ENCODE results near the gene RIPOR1. TPM values are rescaled to one million over a fixed set of nuclear protein-coding genes. Genes with fewer than 3 reads are reported as not detected.

RIPOR1 gene
- polyA plus RNA-seq, 4 donors = 40.9 to 136 (median 116) TPM

DNA sequence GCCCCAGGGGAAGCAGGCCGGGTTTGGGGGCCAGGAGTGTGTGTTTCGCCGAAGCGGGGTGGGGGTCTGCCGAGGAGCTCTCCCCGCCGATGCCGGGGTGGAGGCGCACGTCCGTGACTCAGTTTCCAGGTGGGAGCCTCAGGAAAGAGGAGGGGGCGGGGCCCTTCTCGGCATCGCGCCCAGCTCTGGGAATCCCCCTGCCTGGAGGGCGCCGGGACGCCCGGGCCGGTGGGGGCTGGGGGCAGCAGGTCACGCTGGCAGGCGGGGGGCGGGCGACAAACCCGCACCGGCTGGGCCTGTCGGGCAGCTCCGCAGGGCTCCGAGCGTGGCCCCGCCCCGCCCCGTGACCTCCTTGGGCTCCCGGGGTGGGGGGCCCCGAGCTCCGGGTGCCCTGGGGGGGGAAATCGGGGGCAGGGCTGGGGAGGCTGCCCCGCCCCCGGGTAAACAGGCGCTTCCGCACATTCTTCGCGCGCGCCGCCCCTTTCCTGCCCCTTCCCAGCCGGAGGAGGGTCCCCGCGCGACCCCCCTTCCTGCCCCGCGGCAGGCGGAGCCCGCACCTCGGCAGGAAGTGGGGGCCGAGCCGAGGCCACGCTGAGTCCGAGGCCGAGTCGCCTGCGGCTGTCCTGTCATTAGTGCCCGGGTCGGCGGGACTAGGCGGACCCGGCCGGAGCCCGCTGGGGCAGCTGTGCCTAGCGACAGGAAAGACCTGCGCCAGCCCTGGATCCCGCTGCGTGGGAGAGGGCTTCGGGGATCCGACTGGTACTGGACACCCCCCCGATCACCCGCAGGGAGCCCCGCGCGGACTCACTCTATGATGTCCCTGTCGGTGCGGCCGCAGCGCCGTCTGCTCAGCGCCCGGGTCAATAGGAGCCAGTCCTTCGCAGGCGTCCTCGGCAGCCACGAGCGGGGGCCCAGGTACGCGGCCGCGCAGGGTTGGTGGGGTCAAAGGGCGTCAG is 9.3 kb downstream of the RIPOR1 start:
- no peak for DNase-seq (ENCODE audit: low read depth in 4 of 4, low spot score in 3 of 4)

DNA sequence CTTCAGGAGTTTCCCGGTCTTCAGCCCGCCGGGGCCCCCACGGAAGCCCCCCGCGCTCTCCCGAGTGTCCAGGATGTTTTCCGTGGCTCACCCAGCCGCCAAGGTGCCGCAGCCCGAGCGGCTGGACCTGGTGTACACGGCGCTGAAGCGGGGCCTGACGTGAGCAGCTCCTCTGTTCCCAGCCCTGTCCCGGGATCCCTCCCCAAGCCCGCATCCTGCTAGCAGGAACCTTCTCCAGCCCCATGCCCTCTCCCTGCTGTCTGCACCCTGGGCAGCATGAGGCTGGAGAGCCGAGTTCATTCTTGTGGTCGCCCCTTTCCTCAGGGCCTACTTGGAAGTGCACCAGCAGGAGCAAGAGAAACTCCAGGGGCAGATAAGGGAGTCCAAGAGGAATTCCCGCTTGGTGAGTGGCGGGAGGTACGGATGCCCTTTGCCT is 10.1 kb downstream of the RIPOR1 start:
- no peak for DNase-seq (ENCODE audit: low read depth in 4 of 4, low spot score in 3 of 4)

DNA sequence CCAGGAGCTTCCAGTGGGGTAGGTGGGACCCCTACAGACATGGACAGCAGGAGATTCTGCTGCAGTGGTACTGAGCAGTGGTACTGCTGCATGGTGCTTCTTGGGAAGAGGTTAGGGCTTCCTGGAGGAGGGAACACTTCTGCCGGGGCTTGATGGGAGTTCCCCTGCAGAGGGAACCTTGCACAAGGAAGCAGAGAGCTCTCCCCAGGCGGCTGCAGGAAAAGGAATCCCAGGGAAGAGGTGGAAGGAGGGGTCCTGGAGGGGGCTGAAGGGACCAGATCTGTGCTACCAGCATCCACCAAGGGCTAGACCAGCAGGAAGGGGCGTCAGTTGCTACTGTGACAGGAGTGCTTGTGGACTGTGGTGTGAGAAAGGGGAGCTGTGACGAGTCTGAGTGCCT is 10.6 kb downstream of the RIPOR1 start:
- no peak for DNase-seq (ENCODE audit: low read depth in 4 of 4, low spot score in 3 of 4)

DNA sequence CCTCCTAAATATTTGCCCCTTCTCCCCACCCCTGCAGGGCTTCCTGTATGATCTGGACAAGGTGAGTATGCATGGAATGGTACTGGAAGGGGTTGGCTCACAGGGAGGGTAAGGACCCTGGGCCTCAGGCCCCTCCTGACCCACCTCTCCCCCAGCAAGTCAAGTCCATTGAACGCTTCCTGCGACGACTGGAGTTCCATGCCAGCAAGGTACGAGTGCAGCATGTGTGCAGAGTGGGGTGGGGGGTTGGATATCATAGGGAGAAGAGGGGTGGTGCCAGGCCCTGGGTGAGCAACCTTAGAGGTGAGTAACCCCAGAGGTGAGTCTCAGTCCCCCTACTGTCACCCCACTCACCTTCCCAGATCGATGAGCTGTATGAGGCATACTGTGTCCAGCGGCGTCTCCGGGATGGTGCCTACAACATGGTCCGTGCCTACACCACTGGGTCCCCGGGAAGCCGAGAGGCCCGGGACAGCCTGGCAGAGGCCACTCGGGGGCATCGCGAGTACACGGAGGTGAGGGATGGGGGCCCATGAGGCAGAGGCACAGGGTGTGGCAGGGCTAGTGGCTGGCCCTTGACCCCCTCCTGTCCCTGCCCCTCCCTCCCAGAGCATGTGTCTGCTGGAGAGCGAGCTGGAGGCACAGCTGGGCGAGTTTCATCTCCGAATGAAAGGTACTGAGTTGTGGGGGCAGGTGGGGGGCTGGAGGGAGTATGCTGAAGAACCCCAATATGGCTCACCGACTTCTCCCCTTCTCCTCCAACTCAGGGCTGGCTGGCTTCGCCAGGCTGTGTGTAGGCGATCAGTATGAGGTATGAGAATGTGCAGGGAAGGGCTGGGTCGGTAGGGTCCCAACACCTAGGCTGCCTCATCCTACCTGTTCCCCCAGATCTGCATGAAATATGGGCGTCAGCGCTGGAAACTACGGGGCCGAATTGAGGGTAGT is 11.3 kb downstream of the RIPOR1 start:
- DNase-seq (ENCODE audit: low read depth in 4 of 4, low spot score in 3 of 4) = no peak

DNA sequence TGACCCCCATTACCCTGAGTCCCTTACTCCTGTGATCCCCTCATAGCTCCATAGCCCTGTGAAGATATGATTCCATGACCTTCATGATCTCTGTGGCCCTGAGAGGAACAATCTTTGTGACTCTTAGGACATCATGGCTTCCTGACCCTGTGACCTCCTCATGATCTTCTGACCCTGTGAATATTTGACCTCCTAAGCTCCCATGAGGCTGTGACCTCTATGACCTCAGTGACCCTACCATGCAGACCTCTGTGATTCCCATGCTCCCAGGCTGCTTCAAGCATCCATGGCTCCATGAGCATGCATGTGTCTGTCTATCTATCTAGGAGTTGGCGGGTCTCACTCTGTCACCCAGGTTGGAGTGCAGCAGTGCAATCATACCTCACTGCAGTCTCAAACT is 12.1 kb downstream of the RIPOR1 start:
- DNase-seq (ENCODE audit: low read depth in 4 of 4, low spot score in 3 of 4) = no peak

DNA sequence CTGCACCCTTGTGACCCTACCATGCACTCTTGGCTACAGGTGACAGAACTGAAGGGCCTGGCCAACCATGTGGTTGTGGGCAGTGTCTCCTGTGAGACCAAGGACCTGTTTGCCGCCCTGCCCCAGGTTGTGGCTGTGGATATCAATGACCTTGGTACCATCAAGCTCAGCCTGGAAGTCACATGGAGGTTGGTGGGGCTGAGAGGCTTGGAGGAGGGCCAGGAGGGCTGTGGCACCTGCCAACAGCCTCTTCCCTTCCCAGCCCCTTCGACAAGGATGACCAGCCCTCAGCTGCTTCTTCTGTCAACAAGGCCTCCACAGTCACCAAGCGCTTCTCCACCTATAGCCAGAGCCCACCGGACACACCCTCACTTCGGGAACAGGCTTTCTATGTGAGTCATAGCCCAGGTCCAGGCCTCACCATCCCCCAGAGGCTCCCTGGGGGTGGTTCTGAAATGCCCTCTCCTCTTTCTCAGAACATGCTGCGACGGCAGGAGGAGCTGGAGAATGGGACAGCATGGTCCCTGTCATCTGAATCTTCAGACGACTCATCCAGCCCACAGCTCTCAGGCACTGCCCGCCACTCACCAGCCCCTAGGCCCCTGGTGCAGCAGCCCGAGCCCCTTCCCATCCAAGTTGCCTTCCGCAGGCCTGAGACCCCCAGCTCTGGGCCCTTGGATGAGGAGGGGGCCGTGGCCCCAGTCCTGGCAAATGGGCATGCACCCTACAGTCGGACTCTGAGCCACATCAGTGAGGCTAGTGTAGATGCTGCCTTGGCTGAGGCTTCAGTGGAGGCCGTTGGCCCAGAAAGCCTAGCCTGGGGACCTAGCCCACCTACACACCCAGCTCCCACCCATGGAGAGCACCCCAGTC is 13.0 kb downstream of the RIPOR1 start:
- DNase-seq (ENCODE audit: low read depth in 4 of 4, low spot score in 3 of 4) = no peak

DNA sequence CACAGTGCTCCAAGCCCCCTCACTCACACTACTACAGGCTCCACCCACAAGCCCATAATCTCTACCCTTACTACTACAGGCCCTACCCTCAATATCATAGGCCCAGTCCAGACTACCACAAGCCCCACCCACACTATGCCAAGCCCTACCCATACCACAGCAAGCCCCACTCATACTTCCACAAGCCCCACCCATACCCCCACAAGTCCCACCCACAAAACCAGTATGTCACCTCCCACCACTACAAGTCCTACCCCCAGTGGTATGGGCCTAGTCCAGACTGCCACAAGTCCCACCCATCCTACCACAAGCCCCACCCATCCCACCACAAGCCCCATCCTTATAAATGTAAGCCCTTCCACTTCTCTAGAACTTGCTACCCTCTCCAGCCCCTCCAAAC is 13.8 kb downstream of the RIPOR1 start:
- DNase-seq (ENCODE audit: low read depth in 4 of 4, low spot score in 3 of 4) = no peak

DNA sequence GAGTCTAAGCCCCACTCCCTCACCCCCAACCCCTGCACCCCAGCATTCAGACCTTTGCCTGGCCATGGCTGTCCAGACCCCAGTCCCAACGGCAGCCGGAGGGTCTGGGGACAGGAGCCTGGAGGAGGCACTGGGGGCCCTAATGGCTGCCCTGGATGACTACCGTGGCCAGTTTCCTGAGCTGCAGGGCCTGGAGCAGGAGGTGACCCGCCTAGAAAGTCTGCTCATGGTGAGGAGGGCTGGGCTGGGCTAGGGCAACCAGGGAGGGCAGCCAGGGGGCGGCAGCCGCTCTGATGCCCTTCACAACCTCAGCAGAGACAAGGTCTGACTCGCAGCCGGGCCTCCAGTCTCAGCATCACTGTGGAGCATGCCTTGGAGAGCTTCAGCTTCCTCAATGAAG is 14.4 kb downstream of the RIPOR1 start:
- no peak for DNase-seq (ENCODE audit: low read depth in 4 of 4, low spot score in 3 of 4)

DNA sequence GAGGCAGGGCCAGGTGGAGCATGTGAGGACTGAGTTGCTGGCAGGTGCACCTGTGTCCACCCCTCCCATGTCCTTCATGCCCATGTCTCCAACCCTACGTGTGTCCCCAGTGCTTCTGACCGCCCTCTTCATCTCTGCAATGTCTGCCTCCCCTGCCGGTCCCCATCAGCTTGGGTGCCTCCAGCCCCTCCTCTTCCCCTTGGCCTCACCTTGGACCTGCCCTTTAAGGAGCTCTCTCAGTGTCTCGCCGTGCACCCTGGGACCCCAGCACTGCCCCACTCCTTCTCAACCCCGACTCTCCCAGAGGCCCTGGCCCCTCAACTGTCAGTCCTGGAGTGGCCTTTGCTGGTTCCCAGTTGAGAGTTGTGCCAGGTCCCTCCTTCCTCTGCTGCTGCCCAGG is 15.0 kb downstream of the RIPOR1 start:
- DNase-seq (ENCODE audit: low read depth in 4 of 4, low spot score in 3 of 4) = no peak

DNA sequence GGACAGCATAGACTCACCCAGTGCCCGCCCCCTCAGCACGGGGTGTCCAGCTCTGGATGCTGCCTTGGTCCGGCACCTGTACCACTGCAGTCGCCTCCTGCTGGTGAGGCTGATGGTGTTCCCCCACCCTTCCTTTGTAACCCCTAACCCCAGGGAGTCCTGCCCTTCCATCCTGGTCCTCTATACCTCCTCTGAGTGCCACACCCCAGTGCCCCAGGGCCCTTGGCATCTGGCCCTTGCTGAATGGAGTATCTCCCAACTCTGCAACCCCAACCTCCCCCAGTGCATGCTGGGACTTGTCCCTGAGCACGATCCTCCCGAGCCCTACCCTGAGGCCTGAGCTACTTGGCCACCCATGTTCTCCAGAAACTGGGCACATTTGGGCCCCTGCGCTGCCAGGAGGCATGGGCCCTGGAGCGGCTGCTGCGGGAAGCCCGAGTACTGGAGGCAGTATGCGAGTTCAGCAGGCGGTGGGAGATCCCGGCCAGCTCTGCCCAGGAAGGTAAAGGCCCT is 15.8 kb downstream of the RIPOR1 start:
- no peak for DNase-seq (ENCODE audit: low read depth in 4 of 4, low spot score in 3 of 4)

DNA sequence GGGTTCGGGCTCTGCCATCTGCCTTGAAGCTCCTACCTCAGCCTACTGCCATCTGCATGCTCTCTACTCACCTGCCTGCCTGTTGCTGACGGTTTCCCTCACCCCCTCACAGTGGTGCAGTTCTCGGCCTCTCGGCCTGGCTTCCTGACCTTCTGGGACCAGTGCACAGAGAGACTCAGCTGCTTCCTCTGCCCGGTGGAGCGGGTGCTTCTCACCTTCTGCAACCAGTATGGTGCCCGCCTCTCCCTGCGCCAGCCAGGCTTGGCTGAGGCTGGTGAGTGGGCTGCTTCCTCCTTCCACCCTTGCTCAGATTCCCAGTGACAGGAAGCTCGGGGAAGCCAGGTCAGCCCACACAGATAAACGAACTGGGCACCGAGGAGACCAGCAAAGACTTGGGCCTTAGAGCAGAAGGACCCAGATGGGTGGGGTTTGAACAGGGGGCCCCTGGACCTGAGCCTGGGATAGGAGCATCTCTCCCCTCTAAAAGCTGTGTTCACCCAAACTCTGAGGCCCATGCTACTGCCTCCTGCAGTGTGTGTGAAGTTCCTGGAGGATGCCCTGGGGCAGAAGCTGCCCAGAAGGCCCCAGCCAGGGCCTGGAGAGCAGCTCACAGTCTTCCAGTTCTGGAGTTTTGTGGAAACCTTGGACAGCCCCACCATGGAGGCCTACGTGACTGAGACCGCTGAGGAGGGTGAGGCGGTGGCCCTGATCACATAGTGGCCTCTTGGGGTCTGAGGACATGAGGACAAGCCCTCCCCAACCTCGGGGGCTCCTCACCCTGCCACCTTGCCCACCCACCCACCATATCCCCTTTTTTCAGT is 16.4 kb downstream of the RIPOR1 start:
- DNase-seq (ENCODE audit: low read depth in 4 of 4, low spot score in 3 of 4) = no peak

DNA sequence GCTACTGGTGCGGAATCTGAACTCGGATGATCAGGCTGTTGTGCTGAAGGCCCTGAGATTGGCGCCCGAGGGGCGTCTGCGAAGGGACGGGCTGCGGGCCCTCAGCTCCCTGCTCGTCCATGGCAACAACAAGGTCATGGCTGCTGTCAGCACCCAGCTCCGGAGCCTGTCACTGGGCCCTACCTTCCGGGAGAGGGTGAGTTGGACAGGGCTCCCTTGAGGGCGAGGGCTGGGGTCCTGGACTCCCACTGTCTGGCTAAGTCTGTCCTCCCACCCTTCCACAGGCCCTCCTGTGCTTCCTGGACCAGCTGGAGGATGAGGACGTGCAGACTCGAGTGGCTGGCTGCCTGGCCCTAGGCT is 17.0 kb downstream of the RIPOR1 start:
- no peak for DNase-seq (ENCODE audit: low read depth in 4 of 4, low spot score in 3 of 4)

DNA sequence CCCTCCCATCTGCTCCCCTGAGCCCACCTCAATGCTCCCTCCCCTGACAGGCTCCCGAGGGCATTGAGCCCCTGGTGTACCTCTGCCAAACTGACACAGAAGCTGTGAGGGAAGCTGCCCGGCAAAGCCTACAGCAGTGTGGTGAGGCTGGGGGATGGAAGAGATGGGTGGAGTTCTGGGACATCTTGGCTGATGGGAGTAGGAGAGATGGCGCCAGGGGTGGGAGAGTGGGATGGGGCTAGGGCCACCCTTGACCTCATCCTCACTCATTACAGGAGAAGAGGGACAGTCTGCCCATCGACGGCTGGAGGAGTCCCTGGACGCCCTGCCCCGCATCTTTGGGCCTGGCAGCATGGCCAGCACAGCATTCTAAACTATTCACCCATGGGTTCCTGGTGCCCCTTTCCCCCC is 17.5 kb downstream of the RIPOR1 start:
- no peak for DNase-seq (ENCODE audit: low read depth in 4 of 4, low spot score in 3 of 4)

DNA sequence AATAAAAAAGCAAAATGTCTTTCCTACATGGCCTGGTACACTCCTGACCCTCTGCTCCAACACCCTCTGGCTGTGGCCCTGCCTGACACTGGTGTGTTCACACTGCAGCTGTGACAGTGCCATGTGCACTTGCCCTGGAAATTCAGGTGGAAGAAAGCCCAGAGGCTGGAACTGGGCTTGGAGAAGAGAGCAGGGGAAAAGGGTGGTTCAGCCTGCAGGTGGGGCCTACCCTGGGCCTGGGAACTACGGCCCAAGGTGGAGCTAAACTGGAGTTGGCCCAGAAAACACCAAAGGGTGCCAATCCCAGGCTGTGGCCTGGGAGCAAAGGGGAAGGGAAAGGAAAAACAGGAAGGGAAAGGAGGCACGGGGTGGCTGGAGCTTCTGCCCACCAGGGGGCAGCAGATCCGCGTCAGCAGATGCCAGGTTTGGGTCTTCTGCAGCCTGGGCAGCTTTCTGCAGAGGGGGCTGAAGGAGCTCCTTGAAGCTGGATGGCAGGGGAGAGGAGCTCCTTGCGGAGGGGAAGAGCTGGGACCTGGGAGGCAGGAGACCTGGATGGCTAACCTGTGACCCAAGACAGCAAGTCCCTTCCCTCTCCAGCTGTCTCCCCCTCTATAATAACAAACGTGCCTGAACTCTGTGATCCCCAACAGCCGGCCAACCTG is 18.3 kb downstream of the RIPOR1 start:
- DNase-seq (ENCODE audit: low read depth in 4 of 4, low spot score in 3 of 4) = peak in 1 of 4 donors; percentile 37

DNA sequence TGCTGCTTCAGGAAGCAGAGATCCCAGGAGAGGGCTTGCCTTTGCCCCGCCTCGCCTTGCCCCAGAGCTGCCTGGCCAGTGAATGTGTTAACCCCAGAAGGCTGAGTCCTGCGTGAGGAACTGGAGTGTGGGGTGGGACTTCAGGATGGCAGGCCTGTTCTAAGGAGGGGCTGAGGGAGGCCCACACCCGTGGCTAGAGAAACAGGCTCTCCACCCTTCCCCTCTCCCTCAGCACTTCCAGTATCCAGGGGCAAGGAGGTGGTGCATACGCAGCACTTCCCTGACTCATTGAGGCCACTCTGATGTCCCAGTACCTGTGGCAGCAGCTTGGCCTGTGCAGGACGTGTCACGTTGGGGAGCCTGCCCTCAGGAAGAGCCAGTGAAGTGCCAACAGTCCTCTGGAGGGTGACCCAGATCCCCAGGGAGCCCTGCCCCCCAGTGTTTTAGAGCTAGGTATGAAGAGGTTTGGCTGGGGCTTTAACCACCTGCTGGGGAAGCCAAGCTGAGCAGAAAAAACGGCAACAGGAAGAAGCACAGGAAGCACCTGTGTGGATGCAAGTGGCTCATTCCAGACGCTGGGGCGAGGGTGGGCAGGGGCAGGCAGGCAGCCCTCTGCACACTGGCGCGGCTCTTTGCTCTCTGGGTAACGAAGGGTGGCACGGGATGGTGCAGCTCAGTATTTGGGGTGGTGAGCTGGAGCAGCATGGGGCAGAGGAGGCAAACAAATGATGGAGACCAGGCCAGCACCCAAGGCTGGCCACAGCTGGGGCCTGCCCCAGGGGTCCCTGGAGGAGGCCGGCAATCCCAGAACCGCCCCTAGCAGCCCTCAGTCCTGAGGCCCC is 19.0 kb downstream of the RIPOR1 start:
- DNase-seq (ENCODE audit: low read depth in 4 of 4, low spot score in 3 of 4) = no peak

DNA sequence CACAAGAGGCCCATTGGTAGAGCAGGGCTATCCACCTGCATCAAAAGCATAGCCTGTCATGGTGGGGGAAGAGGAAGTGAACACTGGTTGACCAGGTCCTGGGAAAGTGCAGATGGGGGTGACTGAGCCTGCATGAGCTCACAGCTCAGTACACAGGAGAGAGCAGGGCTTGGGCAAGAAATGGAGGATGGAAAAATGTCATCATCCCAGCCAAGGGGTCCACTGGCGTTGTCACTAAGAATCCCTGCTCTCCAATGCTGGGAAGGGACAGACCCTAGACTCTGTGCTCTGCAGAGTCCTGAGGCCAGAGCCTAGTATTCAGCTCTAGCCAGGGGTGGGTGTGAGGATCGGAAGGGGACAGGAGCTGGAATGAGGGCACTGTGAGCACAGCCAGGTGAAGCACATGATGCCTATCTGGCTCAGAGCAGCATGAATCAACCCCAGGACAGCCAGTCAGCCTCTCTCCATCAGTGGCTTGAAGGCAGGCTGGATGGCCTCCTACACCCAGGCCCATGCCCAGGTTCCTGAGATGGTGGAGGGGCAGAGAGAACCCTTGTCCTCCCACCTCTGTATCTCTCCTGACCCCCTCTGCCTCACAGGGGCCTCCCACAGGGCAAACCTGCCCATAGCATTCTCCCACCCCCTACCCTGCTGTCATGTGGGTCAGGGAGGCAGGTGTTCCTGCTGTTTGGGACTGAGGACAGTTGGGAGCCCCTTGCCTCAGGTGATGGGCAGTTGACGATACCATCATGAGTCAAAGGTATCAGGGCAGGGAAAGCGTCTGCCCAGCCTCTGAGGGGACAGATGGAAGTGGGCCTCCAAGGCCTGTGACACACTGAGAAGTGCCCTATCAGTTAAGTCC is 19.9 kb downstream of the RIPOR1 start:
- no peak for DNase-seq (ENCODE audit: low read depth in 4 of 4, low spot score in 3 of 4)

DNA sequence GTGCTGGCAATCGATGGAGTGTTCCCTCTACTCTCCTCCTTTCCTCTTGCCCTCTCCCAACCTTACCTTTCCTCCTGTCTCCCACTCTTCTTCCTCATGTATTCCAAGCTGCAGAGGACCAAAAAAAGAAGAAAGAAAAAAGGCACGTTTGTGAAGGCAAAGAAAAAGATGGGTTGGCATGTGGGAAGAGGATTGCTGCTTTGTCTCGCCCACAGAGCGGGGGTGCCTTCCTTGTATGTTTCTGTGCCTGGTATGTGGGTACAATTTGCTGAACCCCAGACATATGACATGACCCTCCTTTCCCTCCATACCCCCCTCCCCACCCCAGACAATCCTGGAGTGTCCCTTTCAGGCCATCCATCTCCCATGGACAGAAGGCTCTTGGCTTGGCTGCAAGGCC is 20.6 kb downstream of the RIPOR1 start:
- DNase-seq (ENCODE audit: low read depth in 4 of 4, low spot score in 3 of 4) = no peak
